ENCODE measurements around the gene GBP2.

GBP2 gene

GRCh38 chr1:89064632-89065031, 61.3 kb downstream of the GBP2 start:
- no peak for DNase-seq

- DNase-seq, result no peak
These were observed 62.8 kb downstream of the GBP2 start for GRCh38 chr1:89063094-89063493.

- no peak for DNase-seq
These were observed 65.8 kb downstream of the GBP2 start for GRCh38 chr1:89060091-89060490.
